HepG2 (cell line): ENCODE results near the gene NOP14. TPM values are rescaled to one million over a fixed set of nuclear protein-coding genes. Genes with fewer than 3 reads are reported as not detected.

ENCODE experiments used
- DNMT3B ChIP-seq: conservative IDR thresholded peaks from 2 replicates; pipeline ENCODE4 v1.6.1; 2016; ENCODE audit warnings: missing biosample characterization, control low read depth
- GPN1 ChIP-seq: sonication (generic); formaldehyde crosslinking; IDR thresholded peaks from 2 replicates; pipeline ENCODE4 v1.5.1; 2020; ENCODE audit warnings: missing genetic modification reagents, borderline replicate concordance
- KDM3A ChIP-seq: IDR thresholded peaks from 2 replicates; pipeline ENCODE4 v1.6.1; 2018; ENCODE audit warnings: low read depth, missing compliant biosample characterization
- MBD4 ChIP-seq: IDR thresholded peaks from 2 replicates; pipeline ENCODE4 v1.6.1; 2012; ENCODE audit warnings: low read length, inconsistent platforms, borderline replicate concordance
- NRL ChIP-seq: sonication (generic); formaldehyde crosslinking; IDR thresholded peaks from 2 replicates; pipeline ENCODE4 v1.5.0; 2020; ENCODE audit warnings: missing genetic modification reagents, mild to moderate bottlenecking, moderate library complexity, borderline replicate concordance
- RXRA ChIP-seq: sonication (generic); formaldehyde crosslinking; IDR thresholded peaks from 2 replicates; pipeline ENCODE4 v1.5.1; 2020; ENCODE audit warnings: missing genetic modification reagents
- TCF12 ChIP-seq, 2 experiments: fragments of 450-650 bp in 1 of 2; sonication (generic) in 1 of 2; formaldehyde crosslinking in 1 of 2; IDR thresholded peaks; 2 replicates each; pipeline versions ENCODE4 v1.6.1 to v1.8.0; 2017 to 2022; ENCODE audit warnings: antibody characterized with exemption in 1 of 2, mild to moderate bottlenecking in 1 of 2, missing genetic modification reagents in 1 of 2, moderate library complexity in 1 of 2
- TEAD3 ChIP-seq: optimal IDR thresholded peaks from 2 replicates; pipeline ENCODE3; 2016; ENCODE audit warnings: borderline replicate concordance
- ZKSCAN1 ChIP-seq: fragments of 150-350 bp; IDR thresholded peaks from 2 replicates; pipeline ENCODE4 v1.6.1; 2014; ENCODE audit warnings: low read length
- ZNF337 ChIP-seq: sonication (generic); formaldehyde crosslinking; IDR thresholded peaks from 2 replicates; pipeline ENCODE4 v1.5.1; 2020; ENCODE audit warnings: missing genetic modification reagents, low read depth, mild to moderate bottlenecking, borderline replicate concordance
- ZNF432 ChIP-seq: sonication (generic); formaldehyde crosslinking; IDR thresholded peaks from 2 replicates; pipeline ENCODE4 v1.5.0; 2020; ENCODE audit warnings: missing genetic modification reagents, mild to moderate bottlenecking, borderline replicate concordance
- ZNF703 ChIP-seq: sonication (generic); formaldehyde crosslinking; IDR thresholded peaks from 2 replicates; pipeline ENCODE4 v1.5.1; 2020; ENCODE audit warnings: missing genetic modification reagents, mild to moderate bottlenecking, moderate library complexity, borderline replicate concordance
- polyA plus RNA-seq, 8 experiments: library from polyadenylated mRNA; depleted of rRNA in 3 of 8; stranded (reverse) in 7 of 8; unstranded in 1 of 8; fragments of >200 nt; fragmentation: Illumina TruSeq in 4 of 8; extraction: Trizol in 4 of 8; gene quantifications; 2 replicates each; pipeline versions ENCODE4 v1.2.1 to v1.2.3, GENCODE V29; 2011 to 2016; ENCODE audit warnings: low read depth in 4 of 8, missing spikeins in 1 of 8, mixed read lengths in 1 of 8; ENCODE audit not compliant: insufficient read depth in 1 of 8
- total RNA-seq, 5 experiments: library from RNA; depleted of rRNA; stranded (reverse); fragments of >200 nt; fragmentation: Illumina TruSeq; extraction: Trizol; gene quantifications; 2 replicates each; pipeline ENCODE4 v1.2.3, GENCODE V29; 2016; ENCODE audit warnings: low read depth in 1 of 5
- TF ChIP-seq, protein P1 (sequence below): sonication (generic); formaldehyde crosslinking; IDR thresholded peaks from 2 replicates; pipeline ENCODE4 v1.4.0; 2020; ENCODE audit warnings: mild to moderate bottlenecking, missing genetic modification reagents, borderline replicate concordance
- TF ChIP-seq, protein P2 (sequence below): sonication (generic); formaldehyde crosslinking; IDR thresholded peaks from 2 replicates; pipeline ENCODE4 v1.9.0; 2021; ENCODE audit warnings: mild to moderate bottlenecking, missing genetic modification reagents
- TF ChIP-seq, protein P3 (sequence below): sonication (generic); formaldehyde crosslinking; IDR thresholded peaks from 2 replicates; pipeline ENCODE4 v1.5.0; 2020; ENCODE audit warnings: missing genetic modification reagents
- TF ChIP-seq, protein P4 (sequence below): sonication (generic); formaldehyde crosslinking; IDR thresholded peaks from 2 replicates; pipeline ENCODE4 v1.8.1; 2023; ENCODE audit warnings: missing genetic modification reagents, inconsistent platforms, borderline replicate concordance
- TF ChIP-seq, protein P5 (sequence below): sonication (generic); formaldehyde crosslinking; conservative IDR thresholded peaks from 2 replicates; pipeline ENCODE4 v1.8.0; 2022; ENCODE audit warnings: missing genetic modification reagents

Gene NOP14
- total and polyA plus RNA-seq, 2 of the 13 experiments (the other 11 are each of a cell fraction or from before 2014, with no cell fraction given) = 6.9 to 47.9 TPM

DNA sequence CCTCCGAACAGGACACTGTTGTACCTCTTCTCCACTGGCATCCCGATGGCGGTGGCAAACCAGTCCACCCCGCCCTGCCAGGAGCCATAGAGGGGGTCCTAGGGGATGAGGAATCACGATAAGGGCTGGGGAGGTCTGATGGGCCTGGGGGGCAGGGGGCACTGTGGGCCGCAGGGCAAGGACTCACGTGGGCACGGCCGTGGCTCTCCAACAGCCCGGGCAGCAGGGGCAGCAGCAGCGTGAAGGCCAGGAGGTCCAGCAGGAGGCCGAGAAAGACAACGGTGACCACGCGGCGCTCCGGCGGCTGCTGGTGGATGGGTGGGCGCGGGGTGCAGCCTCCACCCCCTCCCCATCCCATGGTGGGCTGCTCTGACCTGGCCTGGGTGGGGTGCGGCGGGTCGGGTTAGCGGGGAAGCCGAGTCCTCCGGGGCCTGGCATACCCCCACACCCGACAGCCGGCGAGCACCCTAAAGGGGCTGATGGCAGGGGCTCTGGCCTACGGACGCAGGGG, 29.6 kb downstream of the NOP14 start (continued):
- TF ChIP-seq, protein P1, sequence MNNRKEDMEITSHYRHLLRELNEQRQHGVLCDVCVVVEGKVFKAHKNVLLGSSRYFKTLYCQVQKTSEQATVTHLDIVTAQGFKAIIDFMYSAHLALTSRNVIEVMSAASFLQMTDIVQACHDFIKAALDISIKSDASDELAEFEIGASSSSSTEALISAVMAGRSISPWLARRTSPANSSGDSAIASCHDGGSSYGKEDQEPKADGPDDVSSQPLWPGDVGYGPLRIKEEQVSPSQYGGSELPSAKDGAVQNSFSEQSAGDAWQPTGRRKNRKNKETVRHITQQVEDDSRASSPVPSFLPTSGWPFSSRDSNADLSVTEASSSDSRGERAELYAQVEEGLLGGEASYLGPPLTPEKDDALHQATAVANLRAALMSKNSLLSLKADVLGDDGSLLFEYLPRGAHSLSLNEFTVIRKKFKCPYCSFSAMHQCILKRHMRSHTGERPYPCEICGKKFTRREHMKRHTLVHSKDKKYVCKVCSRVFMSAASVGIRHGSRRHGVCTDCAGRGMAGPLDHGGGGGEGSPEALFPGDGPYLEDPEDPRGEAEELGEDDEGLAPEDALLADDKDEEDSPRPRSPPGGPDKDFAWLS (CRISPR knock-in tag) = no peak
- TF ChIP-seq TCF12 (IDR thresholded peaks at IDR 0.05) (no peak), TCF12 (CRISPR knock-in tag; IDR thresholded peaks at IDR 0.05) (no peak), MBD4 (no peak), DNMT3B (CRISPR knock-in tag) (no peak), ZNF337 (CRISPR knock-in tag) (no peak), ZKSCAN1 (no peak), KDM3A (CRISPR knock-in tag) (no peak), RXRA (CRISPR knock-in tag) (peak; percentile 19; the same call in 1 of the 2 replicates), TEAD3 (CRISPR knock-in tag) (no peak), GPN1 (CRISPR knock-in tag) (no peak), ZNF703 (no peak), ZNF432 (CRISPR knock-in tag) (no peak), NRL (CRISPR knock-in tag) (no peak)
- TF ChIP-seq, protein P2, sequence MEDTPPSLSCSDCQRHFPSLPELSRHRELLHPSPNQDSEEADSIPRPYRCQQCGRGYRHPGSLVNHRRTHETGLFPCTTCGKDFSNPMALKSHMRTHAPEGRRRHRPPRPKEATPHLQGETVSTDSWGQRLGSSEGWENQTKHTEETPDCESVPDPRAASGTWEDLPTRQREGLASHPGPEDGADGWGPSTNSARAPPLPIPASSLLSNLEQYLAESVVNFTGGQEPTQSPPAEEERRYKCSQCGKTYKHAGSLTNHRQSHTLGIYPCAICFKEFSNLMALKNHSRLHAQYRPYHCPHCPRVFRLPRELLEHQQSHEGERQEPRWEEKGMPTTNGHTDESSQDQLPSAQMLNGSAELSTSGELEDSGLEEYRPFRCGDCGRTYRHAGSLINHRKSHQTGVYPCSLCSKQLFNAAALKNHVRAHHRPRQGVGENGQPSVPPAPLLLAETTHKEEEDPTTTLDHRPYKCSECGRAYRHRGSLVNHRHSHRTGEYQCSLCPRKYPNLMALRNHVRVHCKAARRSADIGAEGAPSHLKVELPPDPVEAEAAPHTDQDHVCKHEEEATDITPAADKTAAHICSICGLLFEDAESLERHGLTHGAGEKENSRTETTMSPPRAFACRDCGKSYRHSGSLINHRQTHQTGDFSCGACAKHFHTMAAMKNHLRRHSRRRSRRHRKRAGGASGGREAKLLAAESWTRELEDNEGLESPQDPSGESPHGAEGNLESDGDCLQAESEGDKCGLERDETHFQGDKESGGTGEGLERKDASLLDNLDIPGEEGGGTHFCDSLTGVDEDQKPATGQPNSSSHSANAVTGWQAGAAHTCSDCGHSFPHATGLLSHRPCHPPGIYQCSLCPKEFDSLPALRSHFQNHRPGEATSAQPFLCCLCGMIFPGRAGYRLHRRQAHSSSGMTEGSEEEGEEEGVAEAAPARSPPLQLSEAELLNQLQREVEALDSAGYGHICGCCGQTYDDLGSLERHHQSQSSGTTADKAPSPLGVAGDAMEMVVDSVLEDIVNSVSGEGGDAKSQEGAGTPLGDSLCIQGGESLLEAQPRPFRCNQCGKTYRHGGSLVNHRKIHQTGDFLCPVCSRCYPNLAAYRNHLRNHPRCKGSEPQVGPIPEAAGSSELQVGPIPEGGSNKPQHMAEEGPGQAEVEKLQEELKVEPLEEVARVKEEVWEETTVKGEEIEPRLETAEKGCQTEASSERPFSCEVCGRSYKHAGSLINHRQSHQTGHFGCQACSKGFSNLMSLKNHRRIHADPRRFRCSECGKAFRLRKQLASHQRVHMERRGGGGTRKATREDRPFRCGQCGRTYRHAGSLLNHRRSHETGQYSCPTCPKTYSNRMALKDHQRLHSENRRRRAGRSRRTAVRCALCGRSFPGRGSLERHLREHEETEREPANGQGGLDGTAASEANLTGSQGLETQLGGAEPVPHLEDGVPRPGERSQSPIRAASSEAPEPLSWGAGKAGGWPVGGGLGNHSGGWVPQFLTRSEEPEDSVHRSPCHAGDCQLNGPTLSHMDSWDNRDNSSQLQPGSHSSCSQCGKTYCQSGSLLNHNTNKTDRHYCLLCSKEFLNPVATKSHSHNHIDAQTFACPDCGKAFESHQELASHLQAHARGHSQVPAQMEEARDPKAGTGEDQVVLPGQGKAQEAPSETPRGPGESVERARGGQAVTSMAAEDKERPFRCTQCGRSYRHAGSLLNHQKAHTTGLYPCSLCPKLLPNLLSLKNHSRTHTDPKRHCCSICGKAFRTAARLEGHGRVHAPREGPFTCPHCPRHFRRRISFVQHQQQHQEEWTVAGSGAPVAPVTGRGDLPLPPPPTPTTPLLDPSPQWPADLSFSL (CRISPR knock-in tag) = no peak
- TF ChIP-seq, protein P3, sequence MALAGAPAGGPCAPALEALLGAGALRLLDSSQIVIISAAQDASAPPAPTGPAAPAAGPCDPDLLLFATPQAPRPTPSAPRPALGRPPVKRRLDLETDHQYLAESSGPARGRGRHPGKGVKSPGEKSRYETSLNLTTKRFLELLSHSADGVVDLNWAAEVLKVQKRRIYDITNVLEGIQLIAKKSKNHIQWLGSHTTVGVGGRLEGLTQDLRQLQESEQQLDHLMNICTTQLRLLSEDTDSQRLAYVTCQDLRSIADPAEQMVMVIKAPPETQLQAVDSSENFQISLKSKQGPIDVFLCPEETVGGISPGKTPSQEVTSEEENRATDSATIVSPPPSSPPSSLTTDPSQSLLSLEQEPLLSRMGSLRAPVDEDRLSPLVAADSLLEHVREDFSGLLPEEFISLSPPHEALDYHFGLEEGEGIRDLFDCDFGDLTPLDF (CRISPR knock-in tag) = no peak
- TF ChIP-seq, protein P4, sequence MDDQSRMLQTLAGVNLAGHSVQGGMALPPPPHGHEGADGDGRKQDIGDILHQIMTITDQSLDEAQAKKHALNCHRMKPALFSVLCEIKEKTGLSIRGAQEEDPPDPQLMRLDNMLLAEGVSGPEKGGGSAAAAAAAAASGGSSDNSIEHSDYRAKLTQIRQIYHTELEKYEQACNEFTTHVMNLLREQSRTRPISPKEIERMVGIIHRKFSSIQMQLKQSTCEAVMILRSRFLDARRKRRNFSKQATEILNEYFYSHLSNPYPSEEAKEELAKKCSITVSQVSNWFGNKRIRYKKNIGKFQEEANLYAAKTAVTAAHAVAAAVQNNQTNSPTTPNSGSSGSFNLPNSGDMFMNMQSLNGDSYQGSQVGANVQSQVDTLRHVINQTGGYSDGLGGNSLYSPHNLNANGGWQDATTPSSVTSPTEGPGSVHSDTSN (CRISPR knock-in tag) = no peak
- TF ChIP-seq, protein P5, sequence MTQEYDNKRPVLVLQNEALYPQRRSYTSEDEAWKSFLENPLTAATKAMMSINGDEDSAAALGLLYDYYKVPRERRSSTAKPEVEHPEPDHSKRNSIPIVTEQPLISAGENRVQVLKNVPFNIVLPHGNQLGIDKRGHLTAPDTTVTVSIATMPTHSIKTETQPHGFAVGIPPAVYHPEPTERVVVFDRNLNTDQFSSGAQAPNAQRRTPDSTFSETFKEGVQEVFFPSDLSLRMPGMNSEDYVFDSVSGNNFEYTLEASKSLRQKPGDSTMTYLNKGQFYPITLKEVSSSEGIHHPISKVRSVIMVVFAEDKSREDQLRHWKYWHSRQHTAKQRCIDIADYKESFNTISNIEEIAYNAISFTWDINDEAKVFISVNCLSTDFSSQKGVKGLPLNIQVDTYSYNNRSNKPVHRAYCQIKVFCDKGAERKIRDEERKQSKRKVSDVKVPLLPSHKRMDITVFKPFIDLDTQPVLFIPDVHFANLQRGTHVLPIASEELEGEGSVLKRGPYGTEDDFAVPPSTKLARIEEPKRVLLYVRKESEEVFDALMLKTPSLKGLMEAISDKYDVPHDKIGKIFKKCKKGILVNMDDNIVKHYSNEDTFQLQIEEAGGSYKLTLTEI = no peak
